NOMO-1 (cell line): ENCODE measurements around the gene TPRKB.
"Not testable (repeated sequence)": the region's sequence is repeated elsewhere in the genome, so short reads cannot be mapped to it uniquely, and the experiment has no call there.

Experiments used
- DNase-seq, 2 experiments: peaks; one replicate each; lab custom pipeline; 2025; ENCODE audit not compliant: unreplicated experiment in 2 of 2; lab: John Stamatoyannopoulos, UW

TPRKB gene

DNA sequence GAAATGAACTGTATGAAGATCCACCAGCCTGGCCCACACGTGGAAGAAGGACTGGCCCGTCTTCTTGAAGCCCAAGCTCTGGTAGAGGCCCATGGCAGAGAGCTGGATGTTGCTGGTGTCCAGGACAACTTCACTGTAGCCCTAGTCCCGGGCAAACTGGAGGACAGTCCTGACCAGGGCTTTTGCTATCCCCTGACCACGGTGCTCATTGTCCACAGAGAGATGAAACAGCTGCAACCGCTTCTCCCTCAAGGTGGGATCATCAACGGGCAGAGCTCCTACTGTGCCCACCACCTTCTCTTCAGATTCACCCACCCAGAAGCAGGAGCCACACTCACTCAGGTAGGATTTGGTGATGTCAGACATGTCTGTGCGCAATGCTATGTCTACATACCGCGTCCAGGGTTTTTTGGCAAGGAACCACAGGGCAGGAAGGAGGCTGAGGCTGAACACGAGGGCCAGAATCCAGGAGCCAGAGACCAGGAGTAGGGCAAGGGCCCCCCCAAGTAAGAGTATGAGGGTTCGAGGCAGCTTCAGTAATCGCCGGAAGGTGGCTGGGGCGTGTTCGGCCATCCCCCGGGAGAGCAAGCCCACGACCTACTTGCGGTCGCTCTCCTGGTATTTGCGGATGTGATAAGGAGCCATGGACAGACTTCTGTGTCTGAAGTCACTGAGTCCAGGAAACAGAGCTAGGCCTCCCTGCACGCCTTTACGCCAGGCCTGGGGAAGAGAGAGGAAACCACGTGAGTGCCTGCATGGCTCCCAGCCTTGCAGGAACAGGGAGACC, 36.3 kb downstream of the TPRKB start:
- no peak for DNase-seq

DNA sequence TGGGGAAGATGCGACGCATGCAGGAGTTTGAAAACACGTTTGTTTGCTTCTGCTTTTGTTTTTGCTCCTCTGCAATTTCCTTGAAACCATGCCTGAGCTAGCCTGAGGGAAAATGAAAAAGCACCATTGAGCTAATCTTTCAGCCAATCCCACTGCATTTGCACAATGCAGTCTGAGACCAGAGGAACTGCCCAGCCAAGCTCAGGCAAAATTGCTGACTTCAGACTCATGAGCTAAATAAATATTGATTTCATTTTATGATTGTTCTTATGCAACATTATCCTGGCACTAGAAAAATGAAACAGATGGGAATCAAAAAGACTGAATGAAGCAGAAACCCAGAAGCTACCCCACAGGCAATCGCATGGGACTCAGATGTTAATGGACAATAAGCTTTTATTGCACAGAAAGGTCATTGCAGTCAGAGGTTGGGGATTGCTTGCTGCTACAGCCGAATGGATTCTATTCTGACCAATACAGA, 37.0 kb downstream of the TPRKB start:
- DNase-seq, result peak; percentile 7 to 50

DNA sequence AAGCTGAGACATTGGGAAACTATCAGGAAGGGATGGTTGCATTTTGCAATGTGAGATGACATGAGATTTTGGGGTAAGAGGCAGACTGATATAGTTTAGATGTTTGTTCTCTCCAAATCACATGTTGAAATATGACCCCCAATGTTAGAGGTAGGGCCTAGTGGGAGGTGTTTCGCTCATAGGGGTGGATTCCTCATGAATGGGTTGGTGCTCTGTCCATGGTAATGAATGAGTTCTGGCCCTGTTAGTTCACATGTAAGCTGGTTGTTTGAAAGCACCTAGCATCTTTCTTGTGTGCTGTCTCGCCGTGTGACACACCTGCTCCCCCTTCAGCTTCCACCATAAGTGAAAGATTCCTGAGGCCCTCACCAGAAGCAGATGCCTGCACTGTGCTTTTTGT, 37.7 kb downstream of the TPRKB start:
- no peak for DNase-seq

DNA sequence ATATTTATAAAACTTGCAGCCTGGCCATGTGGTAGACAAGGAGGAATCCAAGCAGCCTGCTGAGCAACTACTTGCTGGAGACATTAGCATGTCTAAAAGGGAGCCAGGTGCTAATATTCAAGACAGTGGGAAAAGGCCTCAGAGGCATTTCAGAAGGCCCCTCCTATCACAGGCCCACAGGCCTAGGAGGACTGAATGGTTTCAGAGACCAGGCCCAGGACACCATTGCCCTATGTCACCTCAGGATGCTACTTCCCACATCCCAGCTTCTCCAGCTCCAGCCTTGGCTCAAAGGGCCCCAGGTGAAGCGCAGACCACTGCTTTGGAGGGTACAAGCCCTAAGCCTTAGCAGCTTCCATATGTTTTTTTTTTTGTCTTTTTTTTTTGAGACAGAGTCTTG, 39.0 kb downstream of the TPRKB start:
- no peak for DNase-seq

DNA sequence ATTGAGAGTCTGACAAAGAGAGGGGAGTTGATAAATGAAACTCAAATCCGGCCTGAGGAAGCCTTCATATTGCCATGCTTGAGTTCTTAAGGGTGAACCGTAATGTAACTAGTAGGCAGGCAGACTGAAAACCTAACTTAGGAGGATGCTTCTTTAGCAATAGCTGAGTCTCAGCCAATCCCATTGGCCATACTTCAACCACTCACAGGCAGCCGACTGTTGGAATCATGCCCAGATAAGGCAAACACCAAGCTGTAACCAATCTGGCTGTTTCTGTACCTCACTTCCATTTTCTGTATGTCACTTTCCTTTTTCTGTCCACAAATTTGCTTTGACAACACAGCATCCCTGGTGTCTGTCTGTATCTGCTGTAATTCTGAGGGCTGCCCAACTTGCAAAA, 39.5 kb downstream of the TPRKB start:
- DNase-seq, result no peak

DNA sequence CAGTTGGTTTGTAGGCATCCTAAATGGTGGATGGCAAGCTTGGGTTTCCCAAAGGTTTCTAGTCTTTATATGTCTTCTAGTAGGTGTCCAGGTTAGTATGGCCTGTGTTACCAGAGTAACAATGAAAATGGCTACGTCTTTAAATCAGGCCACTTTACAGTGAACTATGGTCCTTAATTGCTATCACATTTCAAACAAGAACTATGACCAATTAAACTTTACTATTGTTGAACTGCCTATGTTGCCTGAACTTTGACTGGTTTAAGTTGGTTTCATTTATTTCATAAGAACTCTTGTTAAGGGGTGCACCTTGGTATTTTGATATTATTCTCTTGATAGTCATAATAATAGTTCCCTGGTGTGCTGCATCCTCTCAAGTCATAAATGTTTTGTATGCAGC, 40.2 kb downstream of the TPRKB start:
- DNase-seq, result not testable (repeated sequence)

DNA sequence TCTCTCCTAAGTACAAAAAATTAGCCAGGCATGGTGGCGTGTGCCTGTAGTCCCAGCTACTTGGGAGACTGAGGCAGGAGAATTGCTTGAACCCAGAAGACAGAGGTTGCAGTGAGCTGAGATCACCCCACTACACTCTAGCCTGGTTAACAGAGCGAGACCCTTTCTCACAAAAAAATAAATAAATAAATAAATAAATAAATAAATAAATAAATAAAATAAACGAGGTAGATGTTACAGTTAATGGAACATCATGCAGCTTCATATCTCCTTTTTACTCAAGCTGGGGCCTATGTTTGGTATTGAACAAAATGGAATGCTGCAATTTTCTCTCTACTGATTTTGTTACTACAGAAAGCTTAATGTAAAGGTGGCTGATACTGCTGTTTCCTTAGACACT, 40.6 kb downstream of the TPRKB start:
- not testable (repeated sequence) for DNase-seq

DNA sequence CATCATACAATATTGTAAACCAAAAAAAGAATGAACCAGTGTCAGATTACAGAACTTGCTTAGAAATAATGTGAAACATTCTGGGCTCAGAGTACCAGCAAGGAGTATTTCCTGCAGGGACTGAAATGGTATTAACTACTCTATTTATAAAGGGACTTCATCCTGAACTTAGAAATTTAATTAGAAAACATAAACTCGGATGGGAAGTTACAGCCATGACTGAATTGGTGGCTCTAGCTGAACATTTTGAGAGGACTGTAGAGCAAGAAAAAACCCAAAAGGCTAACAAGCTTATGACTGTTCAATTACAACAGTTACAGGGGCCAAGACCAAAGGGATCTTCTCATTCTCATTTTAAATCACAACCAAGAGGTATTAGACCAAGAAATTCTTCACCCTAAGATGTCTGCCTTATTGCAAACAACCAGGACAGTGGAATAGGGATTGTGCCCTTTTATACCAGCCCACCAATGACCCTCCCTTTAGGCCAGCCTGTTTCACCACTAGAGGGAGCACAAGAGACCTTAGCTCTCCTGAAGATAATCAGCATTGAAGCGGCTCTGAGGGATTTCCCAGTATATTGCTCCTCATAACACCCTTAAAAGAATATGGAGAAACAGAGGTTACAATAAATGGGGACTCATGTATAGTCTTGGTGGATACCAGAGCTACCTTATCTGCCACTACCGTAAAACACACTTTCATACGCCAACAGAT, 46.6 kb downstream of the TPRKB start:
- DNase-seq, result not testable (repeated sequence)

DNA sequence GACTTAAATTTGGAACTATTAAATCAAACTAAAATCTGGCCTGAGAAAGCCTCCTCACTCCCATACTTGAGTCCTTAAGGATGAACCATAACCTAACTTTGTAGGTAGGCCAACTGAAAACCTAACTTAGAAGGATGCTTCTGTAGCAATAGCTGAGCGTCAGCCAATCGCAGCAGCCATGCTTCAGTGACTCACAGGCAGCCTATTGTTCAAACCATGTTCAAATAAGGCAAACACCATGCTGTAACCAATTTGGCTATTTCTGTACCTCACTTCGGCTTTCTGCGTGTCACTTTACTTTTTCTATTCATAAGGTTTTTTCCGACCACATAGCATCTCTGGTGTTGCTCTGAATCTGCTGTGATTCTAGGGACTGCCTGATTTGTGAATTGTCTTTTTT, 48.7 kb downstream of the TPRKB start:
- DNase-seq, result not testable (repeated sequence)

DNA sequence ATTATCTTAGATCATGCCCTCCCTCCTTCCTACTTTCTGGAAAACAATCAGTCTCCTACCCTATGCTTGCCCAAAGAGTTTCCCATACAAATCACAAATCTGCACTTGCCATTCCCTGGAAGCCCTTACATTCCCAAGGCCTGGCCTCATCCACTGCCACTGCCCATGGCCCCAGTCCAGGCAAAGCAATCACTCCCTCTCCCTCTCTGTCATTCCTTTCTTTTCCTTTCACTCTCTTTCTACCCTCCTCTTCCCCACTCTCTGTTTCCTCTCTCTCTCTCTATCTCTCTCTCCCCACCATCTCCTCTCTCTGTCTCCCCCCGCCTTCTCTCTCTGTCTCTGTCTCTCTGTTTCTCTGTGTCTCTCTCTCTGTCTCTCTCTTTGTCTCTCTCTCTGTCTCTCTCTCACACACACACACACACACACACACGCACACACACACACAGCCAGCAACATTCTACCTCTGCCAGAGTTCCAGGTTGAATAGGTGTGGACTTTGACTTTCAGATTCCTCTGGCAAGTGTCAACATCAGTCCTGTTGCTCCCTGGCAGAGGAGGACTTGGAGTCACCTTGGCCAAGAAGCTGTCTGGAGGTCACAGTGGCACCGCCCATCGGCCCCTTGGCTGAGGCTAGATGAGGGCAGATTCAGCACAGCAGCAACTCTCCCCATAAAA, 51.2 kb downstream of the TPRKB start:
- DNase-seq, result no peak

DNA sequence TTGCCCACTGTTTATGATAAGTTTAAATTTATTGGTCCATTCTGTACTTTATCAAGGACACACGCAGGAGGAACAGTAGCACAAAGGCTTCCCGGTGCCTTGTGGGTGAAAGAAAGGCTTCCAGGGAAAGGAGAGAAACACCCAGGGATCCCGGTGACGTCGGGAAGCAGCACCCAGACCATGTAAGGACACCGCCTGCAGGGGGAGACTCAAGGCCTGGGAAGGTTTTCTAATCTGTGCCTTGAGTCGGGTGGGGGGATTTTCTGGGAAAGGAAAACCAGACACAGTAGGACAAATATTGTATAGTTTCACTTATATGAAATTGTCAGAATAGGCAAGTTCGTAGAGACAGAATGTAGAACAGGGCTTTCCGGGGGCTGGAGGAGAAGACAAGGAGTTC, 52.2 kb downstream of the TPRKB start:
- DNase-seq, result not testable (repeated sequence)

DNA sequence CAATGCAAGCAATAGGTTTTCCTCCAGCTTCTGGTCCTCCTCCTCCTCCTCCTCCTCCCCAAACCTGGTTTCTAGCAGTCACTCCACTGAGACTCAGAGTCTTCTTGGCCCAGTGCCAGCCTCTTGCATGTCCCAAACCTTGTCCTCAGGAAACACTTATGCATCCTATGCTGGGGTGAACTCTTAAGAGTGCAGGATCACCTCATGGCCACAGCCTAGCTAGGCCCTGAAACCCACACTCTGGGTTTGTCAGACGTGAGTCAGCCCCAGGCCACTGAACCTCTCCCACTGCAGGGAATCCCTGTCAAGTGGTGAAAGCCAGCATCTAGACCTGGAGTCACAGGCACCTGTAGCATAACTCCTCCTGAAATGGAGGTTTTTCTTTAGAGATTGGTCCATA, 52.8 kb downstream of the TPRKB start:
- DNase-seq, result not testable (repeated sequence)

DNA sequence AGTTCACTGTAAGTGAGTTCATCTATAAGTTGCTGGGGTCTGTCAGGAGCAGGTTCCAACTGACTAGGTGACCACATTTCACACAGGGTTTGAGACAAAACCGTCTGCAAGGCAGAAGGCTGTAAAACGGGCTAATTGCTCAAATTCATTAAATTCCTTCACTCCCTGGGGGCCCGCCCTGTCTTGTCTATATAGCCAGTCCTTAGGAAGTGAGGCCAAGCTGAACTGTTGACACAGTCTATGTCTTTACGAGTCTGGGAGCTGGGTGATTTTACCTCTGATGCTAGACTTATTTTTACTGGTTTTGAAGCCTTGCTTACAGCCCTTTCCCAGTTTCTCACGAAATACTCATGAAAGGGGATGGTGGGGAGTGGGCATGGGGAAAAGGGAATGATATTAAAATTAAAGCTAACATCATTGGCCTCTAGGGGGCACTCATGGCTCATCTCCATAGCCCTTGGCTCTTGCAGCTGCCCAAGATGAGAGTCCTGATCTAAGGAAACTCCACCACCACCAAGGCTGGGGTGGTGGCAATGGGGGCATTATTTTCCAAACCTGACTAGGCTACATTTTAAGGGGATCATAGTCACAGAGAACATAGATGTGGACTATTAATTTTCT, 57.1 kb downstream of the TPRKB start:
- peak; percentile 3 to 48 for DNase-seq
